ENCODE results near the gene COMMD4.
"Not testable (repeated sequence)": the region's sequence is repeated elsewhere in the genome, so short reads cannot be mapped to it uniquely, and the experiment has no call there.

COMMD4 gene

DNA sequence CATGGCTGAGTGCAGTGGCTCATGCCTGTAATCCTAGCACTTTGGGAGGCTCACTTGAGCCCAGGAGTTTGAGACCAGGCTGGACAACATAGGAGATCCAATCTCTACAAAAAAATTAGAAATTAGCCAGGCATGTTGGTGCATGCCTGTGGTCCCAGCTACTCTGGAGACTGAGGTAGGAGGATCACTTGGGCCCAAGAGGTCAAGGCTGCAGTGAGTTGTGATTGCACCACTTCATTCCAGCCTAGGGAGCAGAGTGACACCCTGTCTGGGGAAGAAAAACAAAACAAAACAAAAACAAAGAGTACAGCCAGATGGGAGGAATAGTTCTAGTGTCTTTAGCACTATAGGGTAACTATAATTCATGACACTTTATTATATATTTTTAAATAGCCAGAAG, 26.2 kb upstream of the COMMD4 start:
- H3K4me3 ChIP-seq (ENCODE audit: low read length) = no peak overlapping the region
- peak; percentile 40 for DNase-seq (ENCODE audit: low read depth)
- TF ChIP-seq, protein P1, sequence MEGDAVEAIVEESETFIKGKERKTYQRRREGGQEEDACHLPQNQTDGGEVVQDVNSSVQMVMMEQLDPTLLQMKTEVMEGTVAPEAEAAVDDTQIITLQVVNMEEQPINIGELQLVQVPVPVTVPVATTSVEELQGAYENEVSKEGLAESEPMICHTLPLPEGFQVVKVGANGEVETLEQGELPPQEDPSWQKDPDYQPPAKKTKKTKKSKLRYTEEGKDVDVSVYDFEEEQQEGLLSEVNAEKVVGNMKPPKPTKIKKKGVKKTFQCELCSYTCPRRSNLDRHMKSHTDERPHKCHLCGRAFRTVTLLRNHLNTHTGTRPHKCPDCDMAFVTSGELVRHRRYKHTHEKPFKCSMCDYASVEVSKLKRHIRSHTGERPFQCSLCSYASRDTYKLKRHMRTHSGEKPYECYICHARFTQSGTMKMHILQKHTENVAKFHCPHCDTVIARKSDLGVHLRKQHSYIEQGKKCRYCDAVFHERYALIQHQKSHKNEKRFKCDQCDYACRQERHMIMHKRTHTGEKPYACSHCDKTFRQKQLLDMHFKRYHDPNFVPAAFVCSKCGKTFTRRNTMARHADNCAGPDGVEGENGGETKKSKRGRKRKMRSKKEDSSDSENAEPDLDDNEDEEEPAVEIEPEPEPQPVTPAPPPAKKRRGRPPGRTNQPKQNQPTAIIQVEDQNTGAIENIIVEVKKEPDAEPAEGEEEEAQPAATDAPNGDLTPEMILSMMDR (conservative IDR thresholded peaks at IDR 0.05; ENCODE audit: low read length) = no peak

DNA sequence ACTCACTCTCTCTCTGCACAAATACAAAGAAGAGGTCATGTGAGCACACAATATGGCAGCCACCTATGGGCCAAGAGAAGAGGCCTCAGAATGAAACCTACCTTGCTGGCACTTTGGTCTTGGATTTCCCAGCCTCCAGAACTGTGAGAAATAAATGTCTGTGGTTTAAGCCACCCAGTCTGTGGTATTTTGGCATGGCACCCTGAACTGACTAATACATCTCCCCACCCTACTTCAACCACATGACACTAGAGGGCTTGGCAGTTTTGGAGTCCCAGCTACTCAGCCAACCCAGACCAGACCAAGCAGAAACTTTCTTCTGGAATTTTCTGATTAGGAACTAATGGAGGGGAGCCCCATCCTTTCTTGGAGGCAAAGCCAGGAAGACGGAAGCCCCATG, 23.3 kb upstream of the COMMD4 start:
- H3K4me3 ChIP-seq (ENCODE audit: low read length) = not testable (repeated sequence)
- DNase-seq (ENCODE audit: low read depth) = peak; percentile 54

DNA sequence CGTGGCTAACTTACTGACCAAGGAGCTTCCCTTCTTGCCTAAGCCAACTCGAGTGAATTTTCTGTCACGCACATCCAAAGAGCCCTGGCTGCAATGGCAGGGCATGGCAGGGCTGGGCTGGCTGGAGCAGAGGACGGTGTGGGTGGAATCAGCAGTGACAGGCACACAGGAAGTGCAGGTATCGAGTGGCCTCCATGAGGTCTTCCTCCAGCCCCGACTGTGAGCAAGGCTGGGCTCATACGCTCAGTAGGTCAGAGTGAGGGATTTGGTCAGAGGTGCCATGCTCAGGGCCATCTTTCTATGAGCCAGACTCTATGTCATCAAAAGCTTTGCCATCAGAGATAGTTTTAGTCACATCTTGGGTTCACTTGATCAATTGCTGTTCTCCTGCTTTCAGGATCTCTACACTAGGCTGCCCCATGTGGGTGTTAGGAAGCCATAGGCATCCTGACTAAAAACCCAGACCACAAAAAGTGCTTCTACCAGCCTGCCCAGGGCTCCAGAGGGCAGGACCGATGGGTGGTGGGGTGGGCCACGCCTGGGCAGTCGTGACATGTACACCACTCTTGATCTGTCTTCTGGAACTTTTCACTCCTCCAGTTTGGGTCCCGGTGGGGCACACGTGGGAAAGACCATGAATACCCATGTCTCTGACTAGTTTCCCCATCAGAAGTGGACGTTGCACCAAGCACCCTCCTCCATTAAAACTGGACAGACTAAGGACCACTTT, 22.6 kb upstream of the COMMD4 start:
- TF ChIP-seq, protein P1 (conservative IDR thresholded peaks at IDR 0.05; ENCODE audit: low read length) = no peak
- DNase-seq (ENCODE audit: low read depth) = no peak
- H3K4me3 ChIP-seq (ENCODE audit: low read length) = no peak overlapping the region

DNA sequence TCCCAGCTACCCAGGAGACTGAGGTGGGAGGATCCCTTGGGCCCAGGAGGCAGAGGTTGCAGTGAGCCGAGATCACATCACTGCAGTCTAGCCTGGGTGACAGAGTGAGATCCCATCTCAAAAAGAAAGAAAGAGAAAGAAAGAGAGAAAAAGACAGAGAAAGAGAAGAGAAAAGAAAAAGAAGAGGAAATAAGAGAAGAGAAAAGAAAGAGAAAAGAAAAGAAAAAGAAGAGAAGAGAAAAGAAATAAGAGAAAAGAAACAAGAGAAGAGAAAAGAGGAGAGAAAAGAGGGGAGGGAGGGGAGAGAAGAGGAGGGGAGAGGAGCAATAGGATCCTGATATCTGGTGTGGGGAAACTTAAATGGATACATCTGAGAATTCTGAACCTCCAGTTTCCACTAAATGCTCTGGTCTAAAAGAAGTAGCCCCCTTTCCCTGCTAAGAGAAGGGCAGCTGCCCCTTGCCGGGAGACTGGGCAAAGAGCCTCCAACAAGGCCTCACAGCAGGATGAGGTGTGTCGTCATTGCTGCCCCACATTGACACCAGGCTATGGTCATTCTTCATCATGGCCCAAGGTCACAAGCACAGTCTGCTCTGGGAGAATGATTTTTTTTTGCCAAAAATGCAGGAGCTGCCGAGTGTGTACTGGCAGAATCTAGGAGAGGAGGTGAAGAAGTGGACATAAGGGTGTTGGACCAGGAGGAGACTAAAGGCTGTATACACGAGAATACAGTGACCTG, 21.1 kb upstream of the COMMD4 start:
- no peak overlapping the region for H3K4me3 ChIP-seq (ENCODE audit: low read length)
- TF ChIP-seq, protein P1 (conservative IDR thresholded peaks at IDR 0.05; ENCODE audit: low read length) = no peak
- DNase-seq (ENCODE audit: low read depth) = no peak

DNA sequence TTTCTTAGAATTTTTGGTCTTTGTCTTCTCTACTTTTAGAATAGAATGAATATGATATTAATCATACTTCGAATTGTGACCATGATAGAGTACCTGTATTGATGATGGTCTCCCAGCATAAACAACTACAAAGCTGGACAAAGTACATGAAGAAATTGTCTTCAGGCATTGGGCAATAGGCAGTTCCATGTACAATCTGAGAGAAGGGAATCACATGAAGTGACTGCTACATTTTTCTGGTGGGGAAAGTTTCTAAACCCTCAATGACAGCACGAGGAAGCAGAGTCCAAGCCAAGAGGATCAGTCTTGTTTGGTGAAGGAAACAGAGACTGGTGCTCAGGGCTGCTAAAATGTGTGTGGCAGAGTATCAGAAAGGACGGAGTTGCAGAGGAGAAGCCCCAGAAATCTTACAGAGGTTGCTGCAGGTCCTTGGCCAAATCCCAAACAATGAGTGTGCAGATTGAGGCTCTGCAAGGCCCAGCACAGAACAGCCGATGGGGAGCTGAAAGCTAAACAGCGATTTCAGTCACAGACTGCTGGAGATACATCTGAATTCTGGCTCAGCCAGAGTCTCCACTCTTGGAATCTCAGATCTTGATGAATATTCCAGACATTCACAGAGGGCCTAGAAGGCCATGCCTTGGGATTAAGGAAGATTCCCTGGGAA, 16.5 kb upstream of the COMMD4 start:
- not testable (repeated sequence) for H3K4me3 ChIP-seq (ENCODE audit: low read length); DNase-seq (ENCODE audit: low read depth)

DNA sequence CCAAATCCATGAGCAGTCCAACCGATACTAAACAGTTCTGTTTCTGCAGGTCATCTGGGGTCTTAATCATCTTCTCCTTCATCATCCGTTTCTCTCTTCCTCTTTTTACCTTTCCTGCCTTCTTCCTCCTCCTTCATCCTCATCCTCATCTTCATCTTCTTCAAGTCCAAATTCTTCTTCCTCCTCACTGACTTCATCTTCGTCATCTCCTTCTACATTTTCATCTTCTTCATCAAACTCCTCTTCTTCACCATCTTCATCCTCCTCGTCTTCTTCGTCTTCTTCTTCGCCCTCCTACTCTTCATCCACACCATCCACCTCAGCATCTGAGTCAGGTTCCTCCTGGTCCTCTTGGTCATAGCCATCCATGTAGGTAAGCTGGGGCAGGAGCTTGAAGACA, 14.2 kb upstream of the COMMD4 start:
- TF ChIP-seq, protein P1 (conservative IDR thresholded peaks at IDR 0.05; ENCODE audit: low read length) = no peak

DNA sequence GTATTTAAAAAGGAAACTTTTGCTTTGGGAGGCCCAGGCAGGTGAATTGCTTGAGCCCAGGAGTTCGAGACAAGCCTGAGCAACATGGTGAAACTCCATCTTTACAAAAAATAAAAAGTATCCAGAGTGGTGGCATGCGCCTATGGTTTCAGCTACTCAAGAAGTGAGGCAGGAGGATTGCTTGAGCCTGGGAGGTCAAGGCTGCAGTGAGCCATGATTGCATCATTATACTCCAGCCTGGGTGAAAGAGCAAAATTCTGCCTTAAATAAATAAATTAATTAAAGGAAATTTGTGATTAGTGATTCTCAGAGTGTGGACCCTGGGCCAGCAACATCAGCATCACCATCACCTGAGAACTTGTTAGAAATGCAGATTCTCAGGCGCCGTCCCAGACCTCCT, 9.9 kb upstream of the COMMD4 start:
- DNase-seq (ENCODE audit: low read depth) = no peak
- TF ChIP-seq, protein P1 (conservative IDR thresholded peaks at IDR 0.05; ENCODE audit: low read length) = no peak
- H3K4me3 ChIP-seq (ENCODE audit: low read length) = no peak overlapping the region

More for the DNA sequence above, 14.2 kb upstream of the COMMD4 start:
- no peak for DNase-seq (ENCODE audit: low read depth)
- H3K4me3 ChIP-seq (ENCODE audit: low read length) = no peak overlapping the region

DNA sequence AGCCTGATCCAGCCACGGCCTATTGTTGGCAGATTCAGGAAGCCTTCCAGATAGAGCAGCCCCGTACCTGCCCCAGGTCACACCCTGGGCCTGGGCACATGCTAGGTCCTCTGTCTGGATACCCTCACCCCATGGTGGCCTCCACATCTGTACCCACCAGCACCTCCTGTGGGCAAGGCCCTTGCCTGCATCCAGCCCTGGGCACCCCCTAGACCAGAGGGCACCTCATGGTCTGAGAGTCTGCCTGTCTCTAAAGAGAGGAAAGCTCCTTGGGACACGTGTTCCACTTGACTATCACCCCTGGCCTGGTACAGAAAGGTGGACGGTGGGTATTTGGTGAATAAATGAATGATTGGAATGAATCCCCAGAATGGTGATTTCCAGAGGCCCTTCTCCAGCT, 8.9 kb upstream of the COMMD4 start:
- no peak for DNase-seq (ENCODE audit: low read depth)
- TF ChIP-seq, protein P1 (conservative IDR thresholded peaks at IDR 0.05; ENCODE audit: low read length) = no peak

More for the DNA sequence above, 8.9 kb upstream of the COMMD4 start:
- no peak overlapping the region for H3K4me3 ChIP-seq (ENCODE audit: low read length)

Data from AG10803 (cell line).